HEK293 (cell line): ENCODE results near the gene ZNF587.

ENCODE experiments used
- BCL11B ChIP-seq: fragments of 450-650 bp; formaldehyde crosslinking; IDR thresholded peaks from 2 replicates; pipeline ENCODE4 v1.5.1; 2016; ENCODE audit warnings: low read depth, missing biosample characterization, missing genetic modification characterization
- EGR2 ChIP-seq: fragments of 450-650 bp; formaldehyde crosslinking; IDR thresholded peaks from 2 replicates; pipeline ENCODE4 v1.5.1; 2016; ENCODE audit warnings: low read depth, missing biosample characterization, missing genetic modification characterization
- GFI1B ChIP-seq: fragments of 450-650 bp; formaldehyde crosslinking; IDR thresholded peaks from 2 replicates; pipeline ENCODE4 v1.5.1; 2016; ENCODE audit warnings: missing biosample characterization, missing genetic modification characterization
- GLIS1 ChIP-seq: fragments of 450-650 bp; formaldehyde crosslinking; IDR thresholded peaks from 2 replicates; pipeline ENCODE4 v1.5.1; 2016; ENCODE audit warnings: missing biosample characterization, missing genetic modification characterization
- KLF7 ChIP-seq: fragments of 450-650 bp; formaldehyde crosslinking; IDR thresholded peaks from 2 replicates; pipeline ENCODE4 v1.5.1; 2016; ENCODE audit warnings: missing biosample characterization, missing genetic modification characterization, borderline replicate concordance
- TCF7L2 ChIP-seq: IDR thresholded peaks from 2 replicates; pipeline ENCODE4 v1.6.1; 2011; ENCODE audit warnings: low read depth, mild to moderate bottlenecking, inconsistent platforms, low read length, moderate library complexity, borderline replicate concordance
- ZBTB6 ChIP-seq: fragments of 450-650 bp; formaldehyde crosslinking; IDR thresholded peaks from 2 replicates; pipeline ENCODE4 v1.5.1; 2017; ENCODE audit warnings: missing biosample characterization, missing genetic modification characterization
- ZBTB8A ChIP-seq: fragments of 450-650 bp; formaldehyde crosslinking; IDR thresholded peaks from 2 replicates; pipeline ENCODE4 v1.5.1; 2016; ENCODE audit warnings: missing biosample characterization, missing genetic modification characterization
- ZFHX2 ChIP-seq: fragments of 450-650 bp; formaldehyde crosslinking; conservative IDR thresholded peaks from 2 replicates; pipeline ENCODE4 v1.5.1; 2016; ENCODE audit warnings: missing biosample characterization, missing genetic modification characterization
- ZFP41 ChIP-seq: fragments of 450-650 bp; formaldehyde crosslinking; IDR thresholded peaks from 2 replicates; pipeline ENCODE4 v1.5.1; 2016; ENCODE audit warnings: missing biosample characterization, missing genetic modification characterization, borderline replicate concordance
- ZNF132 ChIP-seq: fragments of 450-650 bp; formaldehyde crosslinking; IDR thresholded peaks from 2 replicates; pipeline ENCODE4 v1.5.1; 2017; ENCODE audit warnings: missing biosample characterization, missing genetic modification characterization, borderline replicate concordance
- ZNF202 ChIP-seq: fragments of 450-650 bp; formaldehyde crosslinking; IDR thresholded peaks from 2 replicates; pipeline ENCODE4 v1.5.1; 2016; ENCODE audit warnings: missing biosample characterization, missing genetic modification characterization, borderline replicate concordance
- ZNF292 ChIP-seq: fragments of 450-650 bp; formaldehyde crosslinking; IDR thresholded peaks from 2 replicates; pipeline ENCODE4 v1.5.1; 2016; ENCODE audit warnings: low read depth, missing biosample characterization, missing genetic modification characterization, borderline replicate concordance
- ZNF394 ChIP-seq: fragments of 450-650 bp; formaldehyde crosslinking; IDR thresholded peaks from 2 replicates; pipeline ENCODE4 v1.5.1; 2016; ENCODE audit warnings: missing biosample characterization, missing genetic modification characterization, mild to moderate bottlenecking, moderate library complexity, borderline replicate concordance
- ZNF48 ChIP-seq: fragments of 450-650 bp; formaldehyde crosslinking; IDR thresholded peaks from 2 replicates; pipeline ENCODE4 v1.5.1; 2016; ENCODE audit warnings: missing biosample characterization, missing genetic modification characterization
- ZNF529 ChIP-seq: fragments of 450-650 bp; formaldehyde crosslinking; IDR thresholded peaks from 2 replicates; pipeline ENCODE4 v1.5.1; 2017; ENCODE audit warnings: missing genetic modification characterization, missing biosample characterization; ENCODE audit not compliant: insufficient replicate concordance
- ZNF549 ChIP-seq: fragments of 450-650 bp; IDR thresholded peaks from 2 replicates; pipeline ENCODE4 v1.5.1; 2018; ENCODE audit warnings: missing biosample characterization, missing genetic modification characterization, mild to moderate bottlenecking, inconsistent platforms, moderate library complexity
- ZNF561 ChIP-seq: fragments of 450-650 bp; IDR thresholded peaks from 2 replicates; pipeline ENCODE4 v1.5.1; 2018; ENCODE audit warnings: missing biosample characterization, missing genetic modification characterization, borderline replicate concordance
- ZNF621 ChIP-seq: fragments of 450-650 bp; formaldehyde crosslinking; IDR thresholded peaks from 2 replicates; pipeline ENCODE4 v1.5.1; 2017; ENCODE audit warnings: missing biosample characterization, missing genetic modification characterization
- ZNF654 ChIP-seq: fragments of 450-650 bp; formaldehyde crosslinking; IDR thresholded peaks from 2 replicates; pipeline ENCODE4 v1.5.1; 2016; ENCODE audit warnings: low read depth, missing biosample characterization, missing genetic modification characterization
- ZNF658 ChIP-seq: fragments of 450-650 bp; formaldehyde crosslinking; IDR thresholded peaks from 2 replicates; pipeline ENCODE4; 2016; ENCODE audit warnings: missing biosample characterization, missing genetic modification characterization
- ZNF768 ChIP-seq: fragments of 450-650 bp; formaldehyde crosslinking; IDR thresholded peaks from 2 replicates; pipeline ENCODE4 v1.5.1; 2018; ENCODE audit warnings: missing biosample characterization, mild to moderate bottlenecking, missing genetic modification characterization
- TF ChIP-seq, protein P1 (sequence below): fragments of 450-650 bp; formaldehyde crosslinking; IDR thresholded peaks from 2 replicates; pipeline ENCODE4 v1.5.1; 2017; ENCODE audit warnings: missing biosample characterization, missing genetic modification characterization
- TF ChIP-seq, protein P2 (sequence below): fragments of 450-650 bp; formaldehyde crosslinking; IDR thresholded peaks from 2 replicates; pipeline ENCODE4 v1.5.1; 2016; ENCODE audit warnings: missing biosample characterization, missing genetic modification characterization
- TF ChIP-seq, protein P3 (sequence below): fragments of 450-650 bp; formaldehyde crosslinking; IDR thresholded peaks from 2 replicates; pipeline ENCODE4 v1.5.1; 2016; ENCODE audit warnings: missing biosample characterization, missing genetic modification characterization
- TF ChIP-seq, protein P4 (sequence below): fragments of 450-650 bp; formaldehyde crosslinking; IDR thresholded peaks from 2 replicates; pipeline ENCODE4 v1.5.1; 2016; ENCODE audit warnings: missing biosample characterization, missing genetic modification characterization, borderline replicate concordance

The ZNF587 gene

GRCh38 chr19:57814505-57815246, 35.0 kb upstream of the ZNF587 start, which contains the start of gene ZNF552 (continued):
- no peak for TF ChIP-seq GFI1B (tag by site-specific recombination)
- TF ChIP-seq, protein P1, sequence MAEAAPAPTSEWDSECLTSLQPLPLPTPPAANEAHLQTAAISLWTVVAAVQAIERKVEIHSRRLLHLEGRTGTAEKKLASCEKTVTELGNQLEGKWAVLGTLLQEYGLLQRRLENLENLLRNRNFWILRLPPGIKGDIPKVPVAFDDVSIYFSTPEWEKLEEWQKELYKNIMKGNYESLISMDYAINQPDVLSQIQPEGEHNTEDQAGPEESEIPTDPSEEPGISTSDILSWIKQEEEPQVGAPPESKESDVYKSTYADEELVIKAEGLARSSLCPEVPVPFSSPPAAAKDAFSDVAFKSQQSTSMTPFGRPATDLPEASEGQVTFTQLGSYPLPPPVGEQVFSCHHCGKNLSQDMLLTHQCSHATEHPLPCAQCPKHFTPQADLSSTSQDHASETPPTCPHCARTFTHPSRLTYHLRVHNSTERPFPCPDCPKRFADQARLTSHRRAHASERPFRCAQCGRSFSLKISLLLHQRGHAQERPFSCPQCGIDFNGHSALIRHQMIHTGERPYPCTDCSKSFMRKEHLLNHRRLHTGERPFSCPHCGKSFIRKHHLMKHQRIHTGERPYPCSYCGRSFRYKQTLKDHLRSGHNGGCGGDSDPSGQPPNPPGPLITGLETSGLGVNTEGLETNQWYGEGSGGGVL (tag by site-specific recombination) = no peak
- TF ChIP-seq, protein P2, sequence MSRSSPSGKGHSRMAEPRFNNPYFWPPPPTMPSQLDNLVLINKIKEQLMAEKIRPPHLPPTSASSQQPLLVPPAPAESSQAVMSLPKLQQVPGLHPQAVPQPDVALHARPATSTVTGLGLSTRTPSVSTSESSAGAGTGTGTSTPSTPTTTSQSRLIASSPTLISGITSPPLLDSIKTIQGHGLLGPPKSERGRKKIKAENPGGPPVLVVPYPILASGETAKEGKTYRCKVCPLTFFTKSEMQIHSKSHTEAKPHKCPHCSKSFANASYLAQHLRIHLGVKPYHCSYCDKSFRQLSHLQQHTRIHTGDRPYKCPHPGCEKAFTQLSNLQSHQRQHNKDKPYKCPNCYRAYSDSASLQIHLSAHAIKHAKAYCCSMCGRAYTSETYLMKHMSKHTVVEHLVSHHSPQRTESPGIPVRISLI (tag by site-specific recombination) = no peak
- TF ChIP-seq ZNF202 = no peak
- TF ChIP-seq ZNF658 = no peak
- peak; percentile 64; the same call in 1 of the 2 replicates for TF ChIP-seq GLIS1 (tag by site-specific recombination)
- no peak for TF ChIP-seq ZNF621 (tag by site-specific recombination)
- no peak for TF ChIP-seq BCL11B (tag by site-specific recombination)
- no peak for TF ChIP-seq ZNF292
- TF ChIP-seq ZFHX2 = no peak
- no peak for TF ChIP-seq TCF7L2
- TF ChIP-seq, protein P3, sequence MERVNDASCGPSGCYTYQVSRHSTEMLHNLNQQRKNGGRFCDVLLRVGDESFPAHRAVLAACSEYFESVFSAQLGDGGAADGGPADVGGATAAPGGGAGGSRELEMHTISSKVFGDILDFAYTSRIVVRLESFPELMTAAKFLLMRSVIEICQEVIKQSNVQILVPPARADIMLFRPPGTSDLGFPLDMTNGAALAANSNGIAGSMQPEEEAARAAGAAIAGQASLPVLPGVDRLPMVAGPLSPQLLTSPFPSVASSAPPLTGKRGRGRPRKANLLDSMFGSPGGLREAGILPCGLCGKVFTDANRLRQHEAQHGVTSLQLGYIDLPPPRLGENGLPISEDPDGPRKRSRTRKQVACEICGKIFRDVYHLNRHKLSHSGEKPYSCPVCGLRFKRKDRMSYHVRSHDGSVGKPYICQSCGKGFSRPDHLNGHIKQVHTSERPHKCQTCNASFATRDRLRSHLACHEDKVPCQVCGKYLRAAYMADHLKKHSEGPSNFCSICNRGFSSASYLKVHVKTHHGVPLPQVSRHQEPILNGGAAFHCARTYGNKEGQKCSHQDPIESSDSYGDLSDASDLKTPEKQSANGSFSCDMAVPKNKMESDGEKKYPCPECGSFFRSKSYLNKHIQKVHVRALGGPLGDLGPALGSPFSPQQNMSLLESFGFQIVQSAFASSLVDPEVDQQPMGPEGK = no peak
- TF ChIP-seq ZNF654 (tag by site-specific recombination) = no peak
- peak; percentile 14; the same call in 1 of the 2 replicates for TF ChIP-seq ZNF561 (tag by site-specific recombination)
- TF ChIP-seq ZNF529 = no peak
- peak; percentile 48 for TF ChIP-seq ZBTB8A (tag by site-specific recombination)
- TF ChIP-seq KLF7 = no peak
- TF ChIP-seq ZNF132 (tag by site-specific recombination) = no peak
- no peak for TF ChIP-seq ZFP41 (tag by site-specific recombination)
- TF ChIP-seq EGR2 (tag by site-specific recombination) = no peak
- no peak for TF ChIP-seq ZBTB6 (tag by site-specific recombination)
- TF ChIP-seq ZNF48 = no peak
- TF ChIP-seq ZNF394 (tag by site-specific recombination) = peak; percentile 27; the same call in 1 of the 2 replicates
- TF ChIP-seq, protein P4, sequence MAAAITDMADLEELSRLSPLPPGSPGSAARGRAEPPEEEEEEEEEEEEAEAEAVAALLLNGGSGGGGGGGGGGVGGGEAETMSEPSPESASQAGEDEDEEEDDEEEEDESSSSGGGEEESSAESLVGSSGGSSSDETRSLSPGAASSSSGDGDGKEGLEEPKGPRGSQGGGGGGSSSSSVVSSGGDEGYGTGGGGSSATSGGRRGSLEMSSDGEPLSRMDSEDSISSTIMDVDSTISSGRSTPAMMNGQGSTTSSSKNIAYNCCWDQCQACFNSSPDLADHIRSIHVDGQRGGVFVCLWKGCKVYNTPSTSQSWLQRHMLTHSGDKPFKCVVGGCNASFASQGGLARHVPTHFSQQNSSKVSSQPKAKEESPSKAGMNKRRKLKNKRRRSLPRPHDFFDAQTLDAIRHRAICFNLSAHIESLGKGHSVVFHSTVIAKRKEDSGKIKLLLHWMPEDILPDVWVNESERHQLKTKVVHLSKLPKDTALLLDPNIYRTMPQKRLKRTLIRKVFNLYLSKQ = no peak
- TF ChIP-seq ZNF549 (tag by site-specific recombination) = no peak
- TF ChIP-seq ZNF768 (tag by site-specific recombination) = 0 out of 2 replicates have a peak, but pooled peaks have one; percentile 2
